ENCODE results near the gene LYPD6B.

LYPD6B gene

DNA sequence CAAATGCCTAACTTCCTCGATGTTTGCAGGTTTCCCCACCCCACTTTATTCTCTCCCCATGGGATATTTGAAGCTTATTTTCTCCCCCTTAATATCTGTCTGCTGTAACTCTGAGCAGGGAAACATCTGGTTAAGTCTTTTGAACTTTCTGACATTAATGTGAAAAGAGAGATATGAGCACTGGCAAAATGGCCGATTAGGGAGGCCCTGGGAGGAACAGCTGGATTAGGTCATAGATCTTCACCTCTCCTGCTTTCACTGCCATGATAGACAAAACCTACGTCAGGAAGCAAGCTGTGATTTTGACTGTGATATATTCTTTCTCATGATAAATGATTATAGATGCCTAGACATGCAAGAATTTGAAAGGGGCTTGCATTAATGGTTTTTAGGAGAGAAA lies 43.6 kb downstream of the LYPD6B start:
- Histone ChIP-seq H3K9me3 (ENCODE audit: control insufficient read depth, low read length) (no peaks in the 10 kb centered on the region), H3K36me3 (ENCODE audit: control insufficient read depth, insufficient read depth, low read length) (no peaks in the 10 kb centered on the region), H3K4me3 (ENCODE audit: insufficient read depth, low read depth, low read length, poor library complexity, severe bottlenecking) (no peak overlapping the region), H3K27me3 (replicated peaks; ENCODE audit: control insufficient read depth, insufficient read depth, low read length, poor library complexity, severe bottlenecking) (peaks cover 3% of the 10 kb centered on the region), H3K4me1 (ENCODE audit: control insufficient read depth, insufficient read depth, low read length, poor library complexity, severe bottlenecking) (no peaks in the 10 kb centered on the region), H3K27ac (ENCODE audit: insufficient read depth, low read length, poor library complexity, severe bottlenecking) (no peak overlapping the region)
- DNase-seq: no peak

DNA sequence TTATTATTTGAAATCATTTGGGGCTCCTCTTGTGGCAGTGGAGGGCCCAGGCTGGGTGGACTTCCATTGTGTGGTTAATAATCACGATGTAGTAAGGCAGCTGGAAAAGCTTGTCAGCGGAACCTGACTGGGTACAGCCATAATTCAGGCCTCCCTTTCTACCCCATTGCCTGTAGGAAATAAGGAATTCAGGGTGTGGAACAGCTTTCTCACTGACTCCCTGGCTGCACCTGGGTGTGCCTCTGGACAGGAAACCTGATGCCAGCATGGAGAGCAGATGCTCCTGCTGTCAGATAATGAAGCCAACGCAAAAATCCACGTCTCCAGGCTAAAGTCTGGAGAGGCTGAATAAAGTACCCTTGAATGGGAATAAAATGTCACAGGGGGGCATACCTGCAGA lies 44.2 kb downstream of the LYPD6B start:
- Histone ChIP-seq H3K36me3 (ENCODE audit: control insufficient read depth, insufficient read depth, low read length) (no peaks in the 10 kb centered on the region), H3K4me1 (ENCODE audit: control insufficient read depth, insufficient read depth, low read length, poor library complexity, severe bottlenecking) (no peaks in the 10 kb centered on the region), H3K4me3 (ENCODE audit: insufficient read depth, low read depth, low read length, poor library complexity, severe bottlenecking) (no peak overlapping the region), H3K9me3 (ENCODE audit: control insufficient read depth, low read length) (no peaks in the 10 kb centered on the region), H3K27ac (ENCODE audit: insufficient read depth, low read length, poor library complexity, severe bottlenecking) (no peak overlapping the region), H3K27me3 (replicated peaks; ENCODE audit: control insufficient read depth, insufficient read depth, low read length, poor library complexity, severe bottlenecking) (peaks cover 3% of the 10 kb centered on the region)
- DNase-seq: no peak

- no peak overlapping the region for H3K4me3 ChIP-seq (ENCODE audit: insufficient read depth, low read depth, low read length, poor library complexity, severe bottlenecking)
- no peaks in the 10 kb centered on the region for H3K9me3 ChIP-seq (ENCODE audit: control insufficient read depth, low read length)
- H3K27ac ChIP-seq (ENCODE audit: insufficient read depth, low read length, poor library complexity, severe bottlenecking): no peak overlapping the region
- no peaks in the 10 kb centered on the region for H3K36me3 ChIP-seq (ENCODE audit: control insufficient read depth, insufficient read depth, low read length)
- H3K4me1 ChIP-seq (ENCODE audit: control insufficient read depth, insufficient read depth, low read length, poor library complexity, severe bottlenecking): no peaks in the 10 kb centered on the region
- no peak for DNase-seq
- peaks cover 3% of the 10 kb centered on the region for H3K27me3 ChIP-seq (replicated peaks; ENCODE audit: control insufficient read depth, insufficient read depth, low read length, poor library complexity, severe bottlenecking)
Observed at GRCh38 chr2:149084924-149085795, 46.7 kb downstream of the LYPD6B start.

DNA sequence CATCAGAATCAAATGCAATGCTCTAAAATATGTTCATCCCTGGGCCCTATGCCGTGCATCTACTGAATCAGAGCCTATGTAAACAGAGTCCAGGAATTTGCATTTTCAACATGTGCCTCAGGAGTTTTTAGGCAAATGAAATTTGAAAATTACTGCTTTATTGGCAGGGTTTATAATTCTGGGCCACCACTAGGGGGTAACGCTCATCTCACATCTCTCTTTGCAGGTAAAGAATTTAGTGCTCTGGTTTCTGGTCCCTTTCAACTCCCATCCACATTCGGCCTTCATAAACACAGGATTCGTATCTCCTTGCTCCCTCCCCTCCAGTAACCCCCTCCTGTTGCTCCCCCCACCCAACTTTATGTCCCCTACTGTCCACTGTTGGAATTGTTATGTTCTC lies 49.3 kb downstream of the LYPD6B start:
- no peaks in the 10 kb centered on the region for H3K4me1 ChIP-seq (ENCODE audit: control insufficient read depth, insufficient read depth, low read length, poor library complexity, severe bottlenecking)
- DNase-seq: no peak

GRCh38 chr2:149089068-149089467 lies 50.6 kb downstream of the LYPD6B start:
- H3K9me3 ChIP-seq (ENCODE audit: control insufficient read depth, low read length): no peaks in the 10 kb centered on the region
- no peaks in the 10 kb centered on the region for H3K36me3 ChIP-seq (ENCODE audit: control insufficient read depth, insufficient read depth, low read length)
- H3K4me1 ChIP-seq (ENCODE audit: control insufficient read depth, insufficient read depth, low read length, poor library complexity, severe bottlenecking): no peaks in the 10 kb centered on the region
- peaks cover 3% of the 10 kb centered on the region for H3K27me3 ChIP-seq (replicated peaks; ENCODE audit: control insufficient read depth, insufficient read depth, low read length, poor library complexity, severe bottlenecking)
- no peak for DNase-seq
- no peak overlapping the region for H3K4me3 ChIP-seq (ENCODE audit: insufficient read depth, low read depth, low read length, poor library complexity, severe bottlenecking)
- no peak overlapping the region for H3K27ac ChIP-seq (ENCODE audit: insufficient read depth, low read length, poor library complexity, severe bottlenecking)

More for the DNA sequence above, 49.3 kb downstream of the LYPD6B start:
- Histone ChIP-seq H3K36me3 (ENCODE audit: control insufficient read depth, insufficient read depth, low read length) (no peaks in the 10 kb centered on the region), H3K27me3 (replicated peaks; ENCODE audit: control insufficient read depth, insufficient read depth, low read length, poor library complexity, severe bottlenecking) (peaks cover 3% of the 10 kb centered on the region), H3K9me3 (ENCODE audit: control insufficient read depth, low read length) (no peaks in the 10 kb centered on the region), H3K27ac (ENCODE audit: insufficient read depth, low read length, poor library complexity, severe bottlenecking) (no peak overlapping the region), H3K4me3 (ENCODE audit: insufficient read depth, low read depth, low read length, poor library complexity, severe bottlenecking) (no peak overlapping the region)

- no peaks in the 10 kb centered on the region for H3K36me3 ChIP-seq (ENCODE audit: control insufficient read depth, insufficient read depth, low read length)
- H3K27me3 ChIP-seq (replicated peaks; ENCODE audit: control insufficient read depth, insufficient read depth, low read length, poor library complexity, severe bottlenecking): peaks cover 3% of the 10 kb centered on the region
- no peak for DNase-seq
- H3K4me1 ChIP-seq (ENCODE audit: control insufficient read depth, insufficient read depth, low read length, poor library complexity, severe bottlenecking): no peaks in the 10 kb centered on the region
- no peaks in the 10 kb centered on the region for H3K9me3 ChIP-seq (ENCODE audit: control insufficient read depth, low read length)
- H3K27ac ChIP-seq (ENCODE audit: insufficient read depth, low read length, poor library complexity, severe bottlenecking): no peak overlapping the region
- no peak overlapping the region for H3K4me3 ChIP-seq (ENCODE audit: insufficient read depth, low read depth, low read length, poor library complexity, severe bottlenecking)
Observed at GRCh38 chr2:149090706-149091105, 52.2 kb downstream of the LYPD6B start.

GRCh38 chr2:149093579-149093978 lies 55.1 kb downstream of the LYPD6B start:
- Histone ChIP-seq H3K4me1 (ENCODE audit: control insufficient read depth, insufficient read depth, low read length, poor library complexity, severe bottlenecking) (no peaks in the 10 kb centered on the region), H3K27ac (ENCODE audit: insufficient read depth, low read length, poor library complexity, severe bottlenecking) (no peak overlapping the region)

GRCh38 chr2:149094217-149095015 lies 55.9 kb downstream of the LYPD6B start:
- H3K4me1 ChIP-seq (ENCODE audit: control insufficient read depth, insufficient read depth, low read length, poor library complexity, severe bottlenecking): no peaks in the 10 kb centered on the region

More at GRCh38 chr2:149093579-149093978, 55.1 kb downstream of the LYPD6B start:
- Histone ChIP-seq H3K27me3 (replicated peaks; ENCODE audit: control insufficient read depth, insufficient read depth, low read length, poor library complexity, severe bottlenecking) (no peaks in the 10 kb centered on the region), H3K9me3 (ENCODE audit: control insufficient read depth, low read length) (no peaks in the 10 kb centered on the region), H3K36me3 (ENCODE audit: control insufficient read depth, insufficient read depth, low read length) (no peaks in the 10 kb centered on the region), H3K4me3 (ENCODE audit: insufficient read depth, low read depth, low read length, poor library complexity, severe bottlenecking) (no peak overlapping the region)
- DNase-seq: no peak

GRCh38 chr2:149098701-149099100 lies 60.2 kb downstream of the LYPD6B start:
- H3K36me3 ChIP-seq (ENCODE audit: control insufficient read depth, insufficient read depth, low read length): no peaks in the 10 kb centered on the region
- H3K9me3 ChIP-seq (ENCODE audit: control insufficient read depth, low read length): no peaks in the 10 kb centered on the region
- DNase-seq: no peak
- H3K27me3 ChIP-seq (replicated peaks; ENCODE audit: control insufficient read depth, insufficient read depth, low read length, poor library complexity, severe bottlenecking): no peaks in the 10 kb centered on the region
- H3K27ac ChIP-seq (ENCODE audit: insufficient read depth, low read length, poor library complexity, severe bottlenecking): no peak overlapping the region
- H3K4me3 ChIP-seq (ENCODE audit: insufficient read depth, low read depth, low read length, poor library complexity, severe bottlenecking): no peak overlapping the region
- H3K4me1 ChIP-seq (ENCODE audit: control insufficient read depth, insufficient read depth, low read length, poor library complexity, severe bottlenecking): no peaks in the 10 kb centered on the region

More at GRCh38 chr2:149094217-149095015, 55.9 kb downstream of the LYPD6B start:
- H3K27ac ChIP-seq (ENCODE audit: insufficient read depth, low read length, poor library complexity, severe bottlenecking): no peak overlapping the region
- H3K36me3 ChIP-seq (ENCODE audit: control insufficient read depth, insufficient read depth, low read length): no peaks in the 10 kb centered on the region
- no peak for DNase-seq
- no peak overlapping the region for H3K4me3 ChIP-seq (ENCODE audit: insufficient read depth, low read depth, low read length, poor library complexity, severe bottlenecking)
- no peaks in the 10 kb centered on the region for H3K27me3 ChIP-seq (replicated peaks; ENCODE audit: control insufficient read depth, insufficient read depth, low read length, poor library complexity, severe bottlenecking)
- no peaks in the 10 kb centered on the region for H3K9me3 ChIP-seq (ENCODE audit: control insufficient read depth, low read length)

GRCh38 chr2:149099298-149099697 lies 60.8 kb downstream of the LYPD6B start:
- no peak for DNase-seq
- no peaks in the 10 kb centered on the region for H3K36me3 ChIP-seq (ENCODE audit: control insufficient read depth, insufficient read depth, low read length)
- H3K4me1 ChIP-seq (ENCODE audit: control insufficient read depth, insufficient read depth, low read length, poor library complexity, severe bottlenecking): no peaks in the 10 kb centered on the region
- no peak overlapping the region for H3K4me3 ChIP-seq (ENCODE audit: insufficient read depth, low read depth, low read length, poor library complexity, severe bottlenecking)
- H3K27ac ChIP-seq (ENCODE audit: insufficient read depth, low read length, poor library complexity, severe bottlenecking): no peak overlapping the region
- no peaks in the 10 kb centered on the region for H3K27me3 ChIP-seq (replicated peaks; ENCODE audit: control insufficient read depth, insufficient read depth, low read length, poor library complexity, severe bottlenecking)
- no peaks in the 10 kb centered on the region for H3K9me3 ChIP-seq (ENCODE audit: control insufficient read depth, low read length)
